MM.1S (cell line): ENCODE measurements around the gene KANK2.
A peak's percentile ranks its signal among the peaks of the same experiment; 100 is the strongest.

Experiments
- DNase-seq: peaks from one replicate; pipeline ENCODE4 v3.0.0-alpha.2; 2015
- H2AFZ ChIP-seq: fragments of 300-600 bp; sonication (generic); 2 replicates; pipeline ENCODE4 v1.6.0; 2016; ENCODE audit warnings: antibody characterized with exemption, low read length
- H3F3A ChIP-seq: fragments of 300-600 bp; sonication (generic); 2 replicates; pipeline ENCODE4 v1.6.1; 2016; ENCODE audit warnings: mild to moderate bottlenecking, antibody characterized with exemption, low read length, moderate library complexity, mixed read lengths; ENCODE audit not compliant: insufficient read depth
- H3K27ac ChIP-seq: fragments of 300-600 bp; sonication (generic); 2 replicates; pipeline ENCODE4 v1.5.1; 2016; ENCODE audit warnings: mild to moderate bottlenecking, low read length
- H3K27me3 ChIP-seq: fragments of 300-600 bp; sonication (generic); replicated peaks from 2 replicates; pipeline ENCODE4 v1.6.0; 2016; ENCODE audit warnings: low read length; ENCODE audit not compliant: insufficient read depth
- H3K36me3 ChIP-seq: fragments of 300-600 bp; sonication (generic); replicated peaks from 2 replicates; pipeline ENCODE4 v1.6.1; 2016; ENCODE audit warnings: mild to moderate bottlenecking, low read length, mixed read lengths; ENCODE audit not compliant: insufficient read depth
- H3K4me1 ChIP-seq: fragments of 300-600 bp; sonication (generic); 2 replicates; pipeline ENCODE4 v1.6.1; 2016; ENCODE audit warnings: low read length, mixed read lengths
- H3K4me2 ChIP-seq: fragments of 300-600 bp; sonication (generic); 2 replicates; pipeline ENCODE4 v1.6.0; 2016; ENCODE audit warnings: low read depth, low read length
- H3K4me3 ChIP-seq: fragments of 300-600 bp; sonication (generic); 2 replicates; pipeline ENCODE4 v1.5.1; 2016; ENCODE audit warnings: low read length, mixed read lengths
- H3K79me2 ChIP-seq: fragments of 300-600 bp; sonication (generic); 2 replicates; pipeline ENCODE4 v1.6.1; 2016; ENCODE audit warnings: mixed run types, low read length, mixed read lengths
- H3K9ac ChIP-seq: fragments of 300-600 bp; sonication (generic); 2 replicates; pipeline ENCODE4 v1.6.1; 2016; ENCODE audit warnings: low read length, mixed read lengths
- H3K9me2 ChIP-seq: fragments of 300-600 bp; sonication (generic); replicated peaks from 2 replicates; pipeline ENCODE4 v1.6.1; 2016; ENCODE audit warnings: mild to moderate bottlenecking, low read length, mixed read lengths; ENCODE audit not compliant: insufficient read depth
- H3K9me3 ChIP-seq: fragments of 300-600 bp; sonication (generic); replicated peaks from 2 replicates; pipeline ENCODE4 v1.6.1; 2016; ENCODE audit warnings: mild to moderate bottlenecking, low read length, mixed read lengths; ENCODE audit not compliant: insufficient read depth
- H4K20me1 ChIP-seq: fragments of 300-600 bp; sonication (generic); 2 replicates; pipeline ENCODE4 v1.6.1; 2016; ENCODE audit warnings: mild to moderate bottlenecking, low read length, moderate library complexity, mixed read lengths; ENCODE audit not compliant: insufficient read depth
- EZH2 ChIP-seq: fragments of 300-600 bp; sonication (generic); optimal IDR thresholded peaks from 2 replicates; pipeline ENCODE3; 2017; ENCODE audit warnings: low read depth, mild to moderate bottlenecking, antibody characterized with exemption, low read length, mixed read lengths
- EZH2phosphoT487 ChIP-seq: fragments of 300-600 bp; sonication (generic); IDR thresholded peaks from 2 replicates; pipeline ENCODE4 v1.6.1; 2018; ENCODE audit warnings: antibody characterized with exemption, low read length
- TF ChIP-seq, protein P1 (sequence below): fragments of 300-600 bp; sonication (generic); IDR thresholded peaks from 2 replicates; pipeline ENCODE4 v1.5.1; 2016; ENCODE audit warnings: antibody characterized with exemption, low read length, mixed read lengths

KANK2 gene

DNA sequence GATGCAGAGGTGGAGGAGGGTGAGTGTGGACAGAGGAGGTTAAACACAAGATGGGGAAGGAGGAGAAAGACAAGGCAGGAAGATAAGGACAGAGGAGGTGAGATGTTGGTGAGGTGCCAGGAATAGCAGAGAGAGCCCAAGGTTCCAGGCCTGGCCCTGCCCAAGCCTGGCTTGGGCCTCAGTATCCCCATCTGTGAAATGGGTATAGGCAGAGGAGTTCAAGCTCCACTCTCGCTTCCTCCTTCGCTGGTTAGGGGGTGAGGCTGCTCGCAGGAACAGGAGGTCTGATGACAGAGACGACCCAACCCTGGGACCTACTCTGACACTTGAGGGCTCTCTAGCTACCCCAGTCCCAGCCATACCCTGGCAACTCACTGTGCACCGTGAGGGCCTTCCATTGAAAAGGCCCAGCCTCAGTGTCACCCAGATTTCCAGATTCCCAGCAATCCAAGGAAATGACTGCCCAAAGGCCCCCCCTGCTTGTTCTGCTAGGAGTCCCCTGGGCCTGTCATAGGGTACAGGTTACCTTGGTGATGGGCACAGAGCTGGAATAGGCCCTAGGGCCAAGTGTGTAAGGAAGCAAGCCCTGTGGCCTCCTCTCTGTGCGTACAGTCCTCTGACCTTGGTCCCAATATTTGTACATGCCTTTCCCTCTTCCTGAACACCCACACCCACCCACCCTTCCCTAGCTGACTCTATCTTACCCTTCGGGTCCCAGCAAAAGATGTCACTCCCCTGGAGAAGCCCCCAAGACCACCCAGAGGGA is 33.5 kb upstream of the KANK2 start:
- Histone ChIP-seq H3K79me2 (no peaks in the 10 kb centered on the region), H3F3A (no peaks in the 10 kb centered on the region), H3K9me3 (no peaks in the 10 kb centered on the region), H3K27ac (no peak overlapping the region), H3K4me2 (no peak overlapping the region), H3K9me2 (no peaks in the 10 kb centered on the region), H3K4me1 (no peaks in the 10 kb centered on the region), H2AFZ (no peak overlapping the region), H3K4me3 (no peak overlapping the region), H4K20me1 (no peaks in the 10 kb centered on the region), H3K36me3 (no peaks in the 10 kb centered on the region), H3K9ac (no peak overlapping the region), H3K27me3 (peaks cover 10% of the 10 kb centered on the region)
- TF ChIP-seq EZH2 (no peak), EZH2phosphoT487 (no peak)
- TF ChIP-seq, protein P1, sequence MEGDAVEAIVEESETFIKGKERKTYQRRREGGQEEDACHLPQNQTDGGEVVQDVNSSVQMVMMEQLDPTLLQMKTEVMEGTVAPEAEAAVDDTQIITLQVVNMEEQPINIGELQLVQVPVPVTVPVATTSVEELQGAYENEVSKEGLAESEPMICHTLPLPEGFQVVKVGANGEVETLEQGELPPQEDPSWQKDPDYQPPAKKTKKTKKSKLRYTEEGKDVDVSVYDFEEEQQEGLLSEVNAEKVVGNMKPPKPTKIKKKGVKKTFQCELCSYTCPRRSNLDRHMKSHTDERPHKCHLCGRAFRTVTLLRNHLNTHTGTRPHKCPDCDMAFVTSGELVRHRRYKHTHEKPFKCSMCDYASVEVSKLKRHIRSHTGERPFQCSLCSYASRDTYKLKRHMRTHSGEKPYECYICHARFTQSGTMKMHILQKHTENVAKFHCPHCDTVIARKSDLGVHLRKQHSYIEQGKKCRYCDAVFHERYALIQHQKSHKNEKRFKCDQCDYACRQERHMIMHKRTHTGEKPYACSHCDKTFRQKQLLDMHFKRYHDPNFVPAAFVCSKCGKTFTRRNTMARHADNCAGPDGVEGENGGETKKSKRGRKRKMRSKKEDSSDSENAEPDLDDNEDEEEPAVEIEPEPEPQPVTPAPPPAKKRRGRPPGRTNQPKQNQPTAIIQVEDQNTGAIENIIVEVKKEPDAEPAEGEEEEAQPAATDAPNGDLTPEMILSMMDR: no peak
- DNase-seq: no peak

DNA sequence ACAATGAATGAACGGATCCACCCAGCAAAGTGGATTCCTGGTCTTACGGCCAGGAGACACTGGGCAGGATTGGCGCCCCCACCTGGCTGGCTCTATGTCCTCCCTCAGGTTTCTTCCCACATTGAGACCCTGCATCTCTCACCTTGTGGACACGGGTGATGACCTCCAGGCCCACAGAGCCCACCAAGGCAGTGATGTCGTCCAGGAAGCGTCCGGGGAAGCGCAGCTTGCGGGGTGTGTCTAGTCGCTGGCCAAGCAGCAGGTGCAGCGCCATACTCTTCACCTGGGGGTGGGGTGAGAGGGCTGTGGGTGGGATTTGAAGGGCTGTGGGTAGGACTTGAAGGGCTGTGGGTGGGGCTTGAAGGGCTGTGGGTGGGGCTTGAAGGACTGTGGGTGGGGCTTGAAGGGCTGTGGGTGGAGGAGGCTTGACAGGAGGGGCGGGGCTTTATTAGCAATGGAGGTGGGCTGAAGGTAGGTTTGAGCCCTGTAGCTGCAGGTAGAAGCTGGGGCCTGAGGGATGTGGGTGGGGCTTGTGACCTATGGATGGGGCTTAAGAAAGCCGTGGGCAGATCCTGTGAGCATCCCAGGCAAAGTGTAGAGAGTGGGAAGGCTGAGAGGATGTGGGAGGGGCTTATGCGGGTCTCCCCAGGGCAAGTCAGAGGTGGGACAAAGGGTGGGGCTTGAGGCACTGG is 30.0 kb upstream of the KANK2 start:
- no peak for DNase-seq
- Histone ChIP-seq H3K9me2 (no peaks in the 10 kb centered on the region), H3K36me3 (no peaks in the 10 kb centered on the region), H3K9ac (no peak overlapping the region), H2AFZ (no peak overlapping the region), H3K27me3 (peaks cover 9% of the 10 kb centered on the region; the same call in 1 of the 2 replicates), H3K4me3 (no peak overlapping the region), H3F3A (no peaks in the 10 kb centered on the region), H3K4me2 (no peak overlapping the region), H4K20me1 (no peaks in the 10 kb centered on the region), H3K27ac (no peak overlapping the region), H3K79me2 (no peaks in the 10 kb centered on the region), H3K4me1 (no peaks in the 10 kb centered on the region), H3K9me3 (no peaks in the 10 kb centered on the region)
- TF ChIP-seq, protein P1: peak; percentile 41
- TF ChIP-seq EZH2: no peak
- no peak for TF ChIP-seq EZH2phosphoT487

DNA sequence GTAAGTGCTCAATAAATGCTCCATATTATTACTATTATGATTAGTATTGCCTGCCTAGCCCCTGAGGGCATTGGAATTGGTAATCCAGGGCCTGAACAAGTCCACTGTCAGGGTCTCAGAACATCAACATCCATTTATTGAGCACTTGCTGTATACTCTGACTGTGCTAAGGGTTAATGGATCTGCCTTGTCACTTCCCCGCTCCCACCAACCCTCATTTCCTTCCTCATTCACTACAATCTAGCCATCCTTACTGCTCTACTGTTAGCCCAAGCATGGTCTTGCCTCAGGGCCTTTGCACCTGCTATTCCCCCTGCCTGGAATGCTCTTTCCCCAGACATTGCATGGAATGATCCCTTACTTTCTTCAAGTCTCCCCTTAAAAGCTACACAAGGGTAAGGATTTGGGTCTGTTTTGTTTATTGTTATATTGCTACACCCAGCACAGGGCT is 29.4 kb upstream of the KANK2 start:
- H3K4me2 ChIP-seq: no peak overlapping the region

More for the DNA sequence above, 29.4 kb upstream of the KANK2 start:
- H3K79me2 ChIP-seq: no peaks in the 10 kb centered on the region
- no peak overlapping the region for H3K4me3 ChIP-seq
- H3K27ac ChIP-seq: no peak overlapping the region
- no peaks in the 10 kb centered on the region for H3K9me2 ChIP-seq
- no peaks in the 10 kb centered on the region for H3K4me1 ChIP-seq
- H3K9me3 ChIP-seq: no peaks in the 10 kb centered on the region
- no peak for DNase-seq
- no peaks in the 10 kb centered on the region for H4K20me1 ChIP-seq
- TF ChIP-seq, protein P1: no peak
- no peak for TF ChIP-seq EZH2
- TF ChIP-seq EZH2phosphoT487: no peak
- no peaks in the 10 kb centered on the region for H3K36me3 ChIP-seq
- peaks cover 15% of the 10 kb centered on the region; the same call in 1 of the 2 replicates for H3K27me3 ChIP-seq
- H3K9ac ChIP-seq: no peak overlapping the region
- no peaks in the 10 kb centered on the region for H3F3A ChIP-seq
- H2AFZ ChIP-seq: no peak overlapping the region
